ENCODE measurements around the gene LAMA4.

- TF ChIP-seq, protein P1, sequence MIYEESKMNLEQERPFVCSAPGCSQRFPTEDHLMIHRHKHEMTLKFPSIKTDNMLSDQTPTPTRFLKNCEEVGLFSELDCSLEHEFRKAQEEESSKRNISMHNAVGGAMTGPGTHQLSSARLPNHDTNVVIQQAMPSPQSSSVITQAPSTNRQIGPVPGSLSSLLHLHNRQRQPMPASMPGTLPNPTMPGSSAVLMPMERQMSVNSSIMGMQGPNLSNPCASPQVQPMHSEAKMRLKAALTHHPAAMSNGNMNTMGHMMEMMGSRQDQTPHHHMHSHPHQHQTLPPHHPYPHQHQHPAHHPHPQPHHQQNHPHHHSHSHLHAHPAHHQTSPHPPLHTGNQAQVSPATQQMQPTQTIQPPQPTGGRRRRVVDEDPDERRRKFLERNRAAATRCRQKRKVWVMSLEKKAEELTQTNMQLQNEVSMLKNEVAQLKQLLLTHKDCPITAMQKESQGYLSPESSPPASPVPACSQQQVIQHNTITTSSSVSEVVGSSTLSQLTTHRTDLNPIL (CRISPR knock-in tag; IDR thresholded peaks at IDR 0.05; ENCODE audit: low read depth), result no peak
- TF ChIP-seq SNAI2 (CRISPR knock-in tag; IDR thresholded peaks at IDR 0.05) (no peak), ZC3H10 (CRISPR knock-in tag; IDR thresholded peaks at IDR 0.05) (no peak), ISL1 (CRISPR knock-in tag; IDR thresholded peaks at IDR 0.05) (no peak), TCF4 (CRISPR knock-in tag; IDR thresholded peaks at IDR 0.05; ENCODE audit: borderline replicate concordance) (no peak), ZNF565 (CRISPR knock-in tag; conservative IDR thresholded peaks at IDR 0.05; ENCODE audit: low read depth) (no peak), ESRRG (CRISPR knock-in tag; IDR thresholded peaks at IDR 0.05) (no peak), ARNTL (CRISPR knock-in tag; IDR thresholded peaks at IDR 0.05; ENCODE audit: borderline replicate concordance, low read depth) (no peak), ZFP3 (CRISPR knock-in tag; IDR thresholded peaks at IDR 0.05) (no peak)
- TF ChIP-seq, protein P2, sequence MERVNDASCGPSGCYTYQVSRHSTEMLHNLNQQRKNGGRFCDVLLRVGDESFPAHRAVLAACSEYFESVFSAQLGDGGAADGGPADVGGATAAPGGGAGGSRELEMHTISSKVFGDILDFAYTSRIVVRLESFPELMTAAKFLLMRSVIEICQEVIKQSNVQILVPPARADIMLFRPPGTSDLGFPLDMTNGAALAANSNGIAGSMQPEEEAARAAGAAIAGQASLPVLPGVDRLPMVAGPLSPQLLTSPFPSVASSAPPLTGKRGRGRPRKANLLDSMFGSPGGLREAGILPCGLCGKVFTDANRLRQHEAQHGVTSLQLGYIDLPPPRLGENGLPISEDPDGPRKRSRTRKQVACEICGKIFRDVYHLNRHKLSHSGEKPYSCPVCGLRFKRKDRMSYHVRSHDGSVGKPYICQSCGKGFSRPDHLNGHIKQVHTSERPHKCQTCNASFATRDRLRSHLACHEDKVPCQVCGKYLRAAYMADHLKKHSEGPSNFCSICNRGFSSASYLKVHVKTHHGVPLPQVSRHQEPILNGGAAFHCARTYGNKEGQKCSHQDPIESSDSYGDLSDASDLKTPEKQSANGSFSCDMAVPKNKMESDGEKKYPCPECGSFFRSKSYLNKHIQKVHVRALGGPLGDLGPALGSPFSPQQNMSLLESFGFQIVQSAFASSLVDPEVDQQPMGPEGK (CRISPR knock-in tag; IDR thresholded peaks at IDR 0.05; ENCODE audit: borderline replicate concordance), result no peak
- TF ChIP-seq, protein P3, sequence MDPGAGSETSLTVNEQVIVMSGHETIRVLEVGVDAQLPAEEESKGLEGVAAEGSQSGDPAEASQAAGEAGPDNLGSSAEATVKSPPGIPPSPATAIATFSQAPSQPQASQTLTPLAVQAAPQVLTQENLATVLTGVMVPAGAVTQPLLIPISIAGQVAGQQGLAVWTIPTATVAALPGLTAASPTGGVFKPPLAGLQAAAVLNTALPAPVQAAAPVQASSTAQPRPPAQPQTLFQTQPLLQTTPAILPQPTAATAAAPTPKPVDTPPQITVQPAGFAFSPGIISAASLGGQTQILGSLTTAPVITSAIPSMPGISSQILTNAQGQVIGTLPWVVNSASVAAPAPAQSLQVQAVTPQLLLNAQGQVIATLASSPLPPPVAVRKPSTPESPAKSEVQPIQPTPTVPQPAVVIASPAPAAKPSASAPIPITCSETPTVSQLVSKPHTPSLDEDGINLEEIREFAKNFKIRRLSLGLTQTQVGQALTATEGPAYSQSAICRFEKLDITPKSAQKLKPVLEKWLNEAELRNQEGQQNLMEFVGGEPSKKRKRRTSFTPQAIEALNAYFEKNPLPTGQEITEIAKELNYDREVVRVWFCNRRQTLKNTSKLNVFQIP (CRISPR knock-in tag; IDR thresholded peaks at IDR 0.05; ENCODE audit: borderline replicate concordance, low read depth), result no peak
Measured at GRCh38 chr6:112176175-112176574, 78.2 kb downstream of the LAMA4 start.

All from SK-N-SH treated with all-trans-retinoic acid at 6 μM for 48 hours (cell line).